HFFc6 (cell line): ENCODE data around the gene PRRX2. TPM values are rescaled to one million over a fixed set of nuclear protein-coding genes. Genes with fewer than 3 reads are reported as not detected.

ENCODE experiments used
- DNase-seq: peaks from one replicate; pipeline ENCODE4 v3.0.0-alpha.2; 2018
- H3K27ac Mint-ChIP-seq: 2 replicates; pipeline ENCODE4 v1.8.0; 2020; ENCODE audit warnings: mild to moderate bottlenecking, mixed read lengths
- H3K27me3 Mint-ChIP-seq: 2 replicates; pipeline ENCODE4 v1.8.0; 2021; ENCODE audit warnings: mild to moderate bottlenecking, moderate library complexity, mixed read lengths; ENCODE audit not compliant: insufficient read depth
- H3K36me3 Mint-ChIP-seq: 2 replicates; pipeline ENCODE4 v1.8.0; 2021; ENCODE audit warnings: low read depth, mixed read lengths
- H3K4me1 Mint-ChIP-seq: 2 replicates; pipeline ENCODE4 v1.8.0; 2020; ENCODE audit warnings: low read depth, mixed read lengths
- H3K4me3 Mint-ChIP-seq: 2 replicates; pipeline ENCODE4 v1.8.0; 2020; ENCODE audit warnings: mild to moderate bottlenecking, moderate library complexity, mixed read lengths
- H3K9me3 Mint-ChIP-seq: 2 replicates; pipeline ENCODE4 v1.8.0; 2020; ENCODE audit warnings: mild to moderate bottlenecking, mixed read lengths
- total RNA-seq, 6 experiments: library from RNA; stranded (reverse); fragmentation: NEBNext Ultra II Directional; extraction: Animal tissue kit (Norgen Biotek cat#: 25700); gene quantifications; 2 replicates in 1 of 6; 3 replicates in 5 of 6; pipeline ENCODE4 v1.2.3, GENCODE V29; 2021
- TF ChIP-seq, protein P1 (sequence below): fragments of 200-600 bp; sonication (generic); IDR thresholded peaks from 2 replicates; pipeline ENCODE4 v1.5.0; 2021; ENCODE audit warnings: antibody characterized with exemption, mild to moderate bottlenecking

PRRX2 gene
- total RNA-seq, 6 experiments from 2014 or later: 34.0 to 113 (median 102) TPM

DNA sequence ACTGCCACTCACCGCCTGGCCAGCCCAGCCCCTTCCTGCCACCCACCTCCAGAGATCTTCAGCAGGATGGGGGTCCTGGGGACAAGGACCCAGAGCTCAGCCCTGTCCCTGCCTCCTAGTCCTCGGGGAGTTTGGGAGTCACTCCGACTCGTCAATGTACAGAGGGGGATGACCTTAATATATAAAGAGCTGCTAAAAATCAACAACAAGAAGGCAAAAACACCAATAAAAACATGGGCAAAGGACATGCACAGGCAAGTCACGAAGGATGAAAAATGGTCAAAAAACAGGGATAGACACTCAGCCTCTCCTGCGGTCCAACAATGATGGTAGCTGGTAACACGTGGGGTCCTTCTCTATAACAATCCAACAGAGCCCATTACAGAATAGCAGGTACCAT lies 18.8 kb upstream of the PRRX2 start:
- H3K27ac Mint-ChIP-seq: no peak overlapping the region
- H3K4me3 Mint-ChIP-seq: no peak overlapping the region
- no peaks in the 10 kb centered on the region for H3K9me3 Mint-ChIP-seq
- H3K36me3 Mint-ChIP-seq: peaks cover 4% of the 10 kb centered on the region; the same call in 1 of the 2 replicates
- TF ChIP-seq, protein P1, sequence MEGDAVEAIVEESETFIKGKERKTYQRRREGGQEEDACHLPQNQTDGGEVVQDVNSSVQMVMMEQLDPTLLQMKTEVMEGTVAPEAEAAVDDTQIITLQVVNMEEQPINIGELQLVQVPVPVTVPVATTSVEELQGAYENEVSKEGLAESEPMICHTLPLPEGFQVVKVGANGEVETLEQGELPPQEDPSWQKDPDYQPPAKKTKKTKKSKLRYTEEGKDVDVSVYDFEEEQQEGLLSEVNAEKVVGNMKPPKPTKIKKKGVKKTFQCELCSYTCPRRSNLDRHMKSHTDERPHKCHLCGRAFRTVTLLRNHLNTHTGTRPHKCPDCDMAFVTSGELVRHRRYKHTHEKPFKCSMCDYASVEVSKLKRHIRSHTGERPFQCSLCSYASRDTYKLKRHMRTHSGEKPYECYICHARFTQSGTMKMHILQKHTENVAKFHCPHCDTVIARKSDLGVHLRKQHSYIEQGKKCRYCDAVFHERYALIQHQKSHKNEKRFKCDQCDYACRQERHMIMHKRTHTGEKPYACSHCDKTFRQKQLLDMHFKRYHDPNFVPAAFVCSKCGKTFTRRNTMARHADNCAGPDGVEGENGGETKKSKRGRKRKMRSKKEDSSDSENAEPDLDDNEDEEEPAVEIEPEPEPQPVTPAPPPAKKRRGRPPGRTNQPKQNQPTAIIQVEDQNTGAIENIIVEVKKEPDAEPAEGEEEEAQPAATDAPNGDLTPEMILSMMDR: no peak
- peaks cover 6% of the 10 kb centered on the region for H3K4me1 Mint-ChIP-seq
- H3K27me3 Mint-ChIP-seq: no peaks in the 10 kb centered on the region
- no peak for DNase-seq

DNA sequence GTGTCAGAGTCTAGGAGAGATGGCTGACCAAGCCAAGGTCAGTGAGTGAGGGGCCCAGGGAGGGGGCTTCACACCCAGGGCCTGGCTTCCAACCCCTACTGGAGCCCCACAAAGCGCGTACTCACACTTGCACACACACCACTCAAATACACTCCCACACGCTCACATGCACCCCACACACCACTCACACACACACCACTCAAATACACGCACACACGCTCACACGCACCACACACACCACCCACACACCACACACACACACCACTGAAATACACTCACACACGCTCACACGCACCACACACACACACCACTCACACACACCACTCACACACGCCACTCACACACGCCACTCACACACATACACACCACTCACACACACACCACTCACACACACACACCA lies 17.8 kb upstream of the PRRX2 start:
- no peak for DNase-seq
- Mint-ChIP-seq H3K9me3 (no peaks in the 10 kb centered on the region), H3K27ac (no peak overlapping the region), H3K4me1 (peaks cover 6% of the 10 kb centered on the region), H3K36me3 (peaks cover 4% of the 10 kb centered on the region; the same call in 1 of the 2 replicates), H3K27me3 (no peaks in the 10 kb centered on the region), H3K4me3 (no peak overlapping the region)
- TF ChIP-seq, protein P1: no peak

DNA sequence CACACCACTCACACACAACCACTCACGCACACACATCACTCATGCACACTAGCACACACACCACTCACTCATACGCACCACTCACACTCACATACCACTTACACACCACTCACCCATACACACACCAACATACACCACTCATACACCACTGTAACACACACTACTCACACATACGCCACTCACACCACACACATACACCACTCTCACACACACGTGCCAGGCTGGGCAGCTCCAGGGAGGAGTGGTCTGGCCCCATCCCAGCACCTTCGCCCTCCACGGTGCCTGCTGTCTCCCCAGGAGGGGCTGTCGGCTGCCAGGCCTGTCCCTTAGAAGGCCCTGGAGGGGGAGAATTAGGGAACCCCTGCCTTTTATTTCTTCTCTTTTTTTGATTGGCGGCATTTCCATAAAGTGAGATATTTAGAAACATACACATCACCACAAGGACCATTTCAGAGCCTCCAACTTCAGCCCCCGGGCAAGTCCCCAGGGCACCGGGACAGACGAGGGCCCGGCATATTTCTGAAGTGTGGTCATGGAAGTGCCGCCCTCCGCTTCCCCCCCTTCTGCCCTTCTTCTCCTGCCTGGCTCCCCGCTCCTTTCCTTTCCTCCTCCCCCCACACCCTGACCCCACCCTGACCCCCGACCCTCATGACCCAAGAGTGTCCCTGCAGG lies 17.2 kb upstream of the PRRX2 start:
- Mint-ChIP-seq H3K4me3 (no peak overlapping the region), H3K27ac (no peak overlapping the region), H3K9me3 (no peaks in the 10 kb centered on the region), H3K4me1 (peaks cover 6% of the 10 kb centered on the region), H3K27me3 (no peaks in the 10 kb centered on the region), H3K36me3 (peaks cover 4% of the 10 kb centered on the region; the same call in 1 of the 2 replicates)
- TF ChIP-seq, protein P1: no peak
- no peak for DNase-seq

DNA sequence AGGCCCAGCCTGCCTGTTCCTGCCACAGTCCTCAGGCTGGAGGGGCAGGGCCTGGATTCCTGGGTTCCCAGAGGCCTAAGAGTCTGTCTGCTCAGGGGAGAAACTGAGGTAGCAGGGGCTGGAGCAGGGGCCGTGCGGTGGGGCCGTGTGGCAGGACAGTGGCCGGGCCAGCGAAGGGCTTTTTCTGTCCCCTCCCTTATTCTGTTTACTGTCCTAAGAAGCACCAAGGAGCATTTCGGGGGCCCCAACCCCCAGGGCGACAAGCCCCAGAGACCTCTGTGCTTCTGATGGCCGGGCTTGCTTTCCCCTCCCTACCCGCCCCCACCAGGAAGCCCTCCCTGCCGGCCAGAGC lies 16.7 kb upstream of the PRRX2 start:
- Mint-ChIP-seq H3K4me1 (peaks cover 6% of the 10 kb centered on the region), H3K9me3 (no peaks in the 10 kb centered on the region), H3K27me3 (peaks cover 1% of the 10 kb centered on the region; the same call in 1 of the 2 replicates), H3K4me3 (no peak overlapping the region), H3K27ac (no peak overlapping the region), H3K36me3 (peaks cover 4% of the 10 kb centered on the region; the same call in 1 of the 2 replicates)
- TF ChIP-seq, protein P1: no peak
- DNase-seq: no peak

DNA sequence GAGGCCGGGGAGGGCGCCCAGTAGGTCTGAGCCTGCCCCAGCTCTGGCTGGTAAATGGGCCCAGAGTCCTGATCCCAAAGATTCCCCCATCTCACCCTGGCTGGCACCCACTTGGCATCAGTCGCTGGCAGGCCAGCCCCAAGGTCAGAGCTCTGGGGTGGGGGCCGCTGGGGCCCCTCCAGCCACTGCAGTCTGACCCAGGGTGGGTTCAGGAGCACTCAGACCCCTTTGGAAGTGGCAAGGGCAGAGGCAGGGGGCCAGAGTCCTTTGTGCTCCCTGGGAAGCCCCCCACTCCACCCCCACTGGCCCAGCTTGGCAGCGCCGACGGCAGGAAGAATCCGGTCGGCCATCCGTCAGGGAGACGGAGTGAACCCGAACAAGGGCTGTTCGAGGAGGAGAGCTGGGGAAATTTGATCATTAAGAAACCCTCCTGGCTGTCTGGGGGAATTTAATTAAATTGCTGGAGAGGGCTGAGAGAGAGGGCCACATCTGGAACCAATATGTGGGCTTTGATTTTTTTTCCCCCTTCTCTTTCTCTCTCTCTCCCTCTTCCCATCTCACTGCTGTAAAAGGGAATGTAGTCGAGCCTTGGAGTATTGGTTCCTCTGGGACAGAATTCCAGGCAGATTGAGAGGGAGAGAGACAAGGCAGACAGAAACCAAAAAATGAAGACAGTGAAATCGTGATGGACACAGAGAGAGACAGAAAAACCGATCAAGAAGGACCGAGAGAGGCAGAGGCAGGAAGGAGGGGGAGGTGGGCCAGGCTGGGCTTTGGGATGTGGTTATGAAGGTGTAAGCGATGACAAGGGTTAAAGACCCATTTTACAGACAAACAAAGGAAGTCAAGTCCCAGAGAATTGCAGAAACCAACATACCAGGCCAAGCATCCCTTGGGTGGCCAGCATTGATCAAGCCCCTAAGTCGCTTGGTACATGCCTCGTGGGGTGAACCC lies 15.4 kb upstream of the PRRX2 start:
- Mint-ChIP-seq H3K4me1 (peaks cover 6% of the 10 kb centered on the region), H3K27ac (no peak overlapping the region), H3K4me3 (no peak overlapping the region), H3K27me3 (peaks cover 2% of the 10 kb centered on the region; the same call in 1 of the 2 replicates), H3K9me3 (no peaks in the 10 kb centered on the region), H3K36me3 (peaks cover 4% of the 10 kb centered on the region; the same call in 1 of the 2 replicates)
- TF ChIP-seq, protein P1: no peak
- no peak for DNase-seq
